HG03039 (cell line): ENCODE results near the gene FOXN3.
"Not testable (repeated sequence)": the region's sequence is repeated elsewhere in the genome, so short reads cannot be mapped to it uniquely, and the experiment has no call there.

Source experiments
- ATAC-seq: cut with Tn5 transposase; IDR thresholded peaks from one replicate; pipeline ENCODE4 v1.9.1; 2021; ENCODE audit warnings: mild to moderate bottlenecking, moderate library complexity; ENCODE audit not compliant: unreplicated experiment

The FOXN3 gene

DNA sequence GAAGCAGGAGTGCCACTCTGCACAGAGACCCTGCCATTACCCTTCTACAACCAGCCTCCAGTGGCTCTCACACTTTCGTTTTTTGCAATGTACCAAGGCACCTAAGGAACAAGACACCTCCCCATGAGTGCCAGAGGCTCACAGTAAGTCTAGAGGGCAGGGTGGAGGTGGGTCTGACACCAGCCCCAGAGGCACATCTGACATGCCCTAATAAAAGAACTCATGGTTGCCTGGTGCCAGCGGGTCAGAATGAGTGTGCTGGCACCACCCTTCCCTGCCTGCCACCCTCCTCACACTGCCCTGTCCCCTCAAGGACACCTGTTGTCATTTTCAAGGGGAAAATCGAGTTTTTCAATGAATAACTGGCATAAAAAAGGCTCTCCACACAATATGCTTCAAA, 161.2 kb downstream of the FOXN3 start:
- no peak for ATAC-seq

DNA sequence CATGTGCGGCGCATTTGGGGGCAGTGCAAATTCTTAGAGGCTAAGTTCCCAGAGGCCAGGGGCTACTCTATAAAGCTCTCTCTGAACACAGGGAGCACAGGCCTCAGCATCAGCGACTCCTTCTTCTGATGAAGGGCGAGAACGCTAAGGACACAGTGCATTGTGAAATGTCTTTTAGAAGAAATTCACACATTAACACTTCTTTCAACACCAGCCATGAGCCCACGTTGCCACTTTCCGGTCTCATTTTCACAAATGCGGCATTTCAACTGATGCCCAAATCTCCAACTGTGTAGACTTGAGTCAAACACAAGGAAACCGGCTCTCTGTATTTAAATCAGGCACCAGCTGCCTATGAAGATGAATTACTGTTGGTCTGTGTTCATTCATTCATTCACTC, 162.0 kb downstream of the FOXN3 start:
- ATAC-seq = no peak

DNA sequence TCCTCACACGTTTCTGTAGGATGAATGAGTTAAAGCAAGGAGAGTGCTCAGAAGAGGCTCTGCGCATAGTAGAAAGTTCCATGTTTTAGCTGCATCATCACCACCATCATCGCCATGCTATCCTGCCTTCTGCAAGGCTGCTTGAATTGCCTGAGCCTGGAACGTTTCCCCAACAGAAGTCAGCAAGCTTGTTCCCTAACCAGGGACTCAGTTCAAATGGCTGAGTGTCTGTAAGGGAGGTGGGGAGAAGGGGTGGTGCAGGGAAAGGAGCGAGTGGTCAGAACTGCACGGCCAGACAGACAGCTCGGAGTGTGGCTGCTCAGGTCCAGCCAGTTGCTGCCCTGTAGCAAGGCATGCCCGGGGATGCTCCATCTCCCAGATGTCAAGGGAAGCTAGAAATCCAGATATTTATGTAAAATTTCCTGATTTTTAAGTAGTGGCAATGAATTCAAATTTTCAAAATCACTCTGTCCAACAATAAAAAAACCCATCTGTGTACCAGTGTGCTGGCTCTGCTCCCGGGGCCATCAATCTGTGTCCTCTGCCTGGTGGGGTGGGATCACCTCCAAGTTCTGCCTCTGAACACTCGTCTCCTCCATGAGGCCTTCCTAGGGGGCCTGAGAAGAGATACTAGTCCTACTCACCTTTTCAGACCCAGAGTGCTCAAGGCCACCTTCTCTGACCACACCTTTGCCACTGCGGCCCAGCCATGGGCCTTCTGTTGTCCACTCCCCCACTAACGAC, 162.7 kb downstream of the FOXN3 start:
- no peak for ATAC-seq

DNA sequence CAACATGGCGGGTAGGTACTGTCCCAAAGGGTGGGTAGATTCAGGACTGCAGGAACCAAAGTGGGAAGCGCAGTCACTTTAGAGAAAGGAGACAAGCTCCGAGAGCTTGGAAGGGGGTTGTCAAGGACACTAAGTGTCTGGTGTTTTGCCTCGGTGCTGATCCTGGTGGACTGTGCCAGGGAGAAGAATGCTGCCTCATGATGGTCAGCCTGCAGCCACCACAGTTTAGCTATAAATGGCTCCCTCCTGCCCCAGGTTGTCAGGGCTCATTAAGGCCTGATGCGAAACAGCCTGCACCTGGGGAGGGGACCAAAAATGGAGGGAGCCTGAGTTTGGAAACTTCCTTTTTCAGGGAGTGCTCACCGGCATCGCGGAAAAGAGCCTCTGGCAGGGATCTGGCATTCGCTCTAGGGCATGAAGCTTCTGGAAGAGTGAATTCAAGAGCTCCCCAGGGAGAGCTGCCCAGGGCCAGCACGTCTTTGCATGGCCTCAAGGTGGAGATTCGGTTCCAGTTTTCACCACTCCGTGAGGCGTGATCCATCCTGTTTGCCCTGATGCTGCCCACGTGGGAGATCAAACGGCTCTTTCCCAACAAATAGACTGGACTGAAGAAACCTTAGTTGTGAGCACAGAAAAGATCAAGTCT, 164.0 kb downstream of the FOXN3 start:
- no peak for ATAC-seq

DNA sequence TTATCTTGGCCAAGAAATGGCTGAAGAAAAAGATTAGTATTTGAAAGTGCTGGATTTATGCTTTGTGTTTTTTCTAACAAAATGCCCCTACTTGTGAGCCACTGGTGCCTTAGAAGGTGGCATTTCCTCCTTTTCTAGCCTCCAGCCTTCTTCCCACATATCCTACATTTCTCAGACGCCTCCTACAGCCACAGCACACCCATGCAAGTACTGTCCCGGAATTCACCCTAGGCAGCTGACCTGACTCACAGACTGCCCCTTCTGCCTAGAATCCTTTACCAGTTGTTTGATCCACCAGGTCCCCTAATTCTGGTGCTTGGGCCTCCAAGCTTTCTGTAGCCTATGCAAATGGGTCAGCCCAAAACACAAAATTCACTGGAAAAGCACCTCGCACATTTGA, 166.0 kb downstream of the FOXN3 start:
- ATAC-seq = no peak

DNA sequence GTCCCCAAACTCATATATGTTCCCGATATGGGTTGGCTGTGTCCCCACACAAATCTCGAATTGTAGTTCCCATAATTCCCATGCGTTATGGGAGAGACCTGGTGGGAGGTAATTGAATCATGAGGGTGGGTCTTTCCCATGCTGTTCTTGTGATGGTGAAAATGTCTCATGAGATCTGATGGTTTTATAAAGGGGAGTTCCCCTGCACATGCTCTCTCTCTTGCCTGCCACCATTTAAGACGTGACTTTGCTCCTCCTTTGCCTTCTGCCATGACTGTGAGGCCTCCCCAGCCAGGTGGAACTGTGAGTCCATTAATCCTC, 166.4 kb downstream of the FOXN3 start:
- ATAC-seq = not testable (repeated sequence)

DNA sequence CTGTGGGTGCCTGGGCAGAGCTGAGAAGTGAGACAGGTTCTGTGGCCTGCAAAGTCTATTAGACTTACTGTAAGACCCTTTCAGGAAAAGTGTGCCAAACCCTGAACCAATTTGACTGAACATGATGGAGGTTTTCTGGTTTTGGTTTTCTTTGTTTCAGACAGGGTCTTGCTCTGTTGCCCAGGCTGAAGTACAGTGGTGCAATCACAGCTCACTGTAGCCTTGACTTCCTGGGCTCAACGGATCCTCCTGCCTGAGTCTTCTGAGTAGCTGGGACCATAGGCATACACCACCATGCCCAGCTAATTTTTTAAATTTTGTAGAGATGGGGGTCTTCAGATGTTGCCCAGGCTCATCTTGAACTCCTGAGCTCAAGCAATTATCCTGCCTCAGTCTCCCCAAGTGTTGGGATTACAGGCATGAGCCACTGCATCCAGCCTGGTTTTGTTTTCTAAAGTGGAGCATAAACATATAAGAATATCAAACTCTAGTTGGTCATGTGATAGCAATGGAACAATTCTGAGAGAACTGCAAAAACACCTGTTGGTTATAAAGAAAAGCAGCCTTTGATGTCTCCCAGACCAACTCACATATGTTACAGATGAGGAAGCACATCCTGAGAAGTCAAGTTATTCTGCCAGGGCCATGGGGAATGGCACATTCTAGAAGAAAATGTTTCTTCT, 166.9 kb downstream of the FOXN3 start:
- ATAC-seq = no peak

DNA sequence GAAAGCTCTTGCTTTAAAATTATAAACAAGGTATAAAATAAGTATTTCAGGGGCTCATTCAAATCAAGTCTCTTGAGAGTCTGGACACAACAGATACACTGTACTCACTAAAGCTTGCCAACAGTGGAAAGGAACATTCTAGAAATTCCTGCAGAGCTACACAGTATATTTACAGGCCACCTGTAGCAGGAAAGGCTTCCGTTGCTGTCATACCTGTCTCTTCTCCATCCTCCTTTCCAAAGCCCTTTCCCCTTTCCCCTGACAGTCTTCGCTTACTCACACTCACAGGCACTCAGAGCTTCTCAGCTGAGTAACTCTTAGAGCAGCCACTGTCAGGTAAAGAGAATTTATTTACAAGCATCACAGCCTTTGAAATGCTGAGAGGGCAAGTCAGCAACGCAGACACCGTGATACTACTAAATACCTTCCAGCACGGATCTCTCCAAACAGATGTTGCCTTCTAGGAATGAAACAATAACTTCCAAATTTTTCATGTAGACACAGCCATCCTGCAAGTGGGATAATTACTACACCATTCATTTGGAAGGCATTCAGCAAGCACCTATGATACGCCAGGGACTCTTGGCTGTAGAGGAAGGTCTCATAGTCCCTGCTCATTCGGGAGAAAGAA, 167.9 kb downstream of the FOXN3 start:
- ATAC-seq = no peak

DNA sequence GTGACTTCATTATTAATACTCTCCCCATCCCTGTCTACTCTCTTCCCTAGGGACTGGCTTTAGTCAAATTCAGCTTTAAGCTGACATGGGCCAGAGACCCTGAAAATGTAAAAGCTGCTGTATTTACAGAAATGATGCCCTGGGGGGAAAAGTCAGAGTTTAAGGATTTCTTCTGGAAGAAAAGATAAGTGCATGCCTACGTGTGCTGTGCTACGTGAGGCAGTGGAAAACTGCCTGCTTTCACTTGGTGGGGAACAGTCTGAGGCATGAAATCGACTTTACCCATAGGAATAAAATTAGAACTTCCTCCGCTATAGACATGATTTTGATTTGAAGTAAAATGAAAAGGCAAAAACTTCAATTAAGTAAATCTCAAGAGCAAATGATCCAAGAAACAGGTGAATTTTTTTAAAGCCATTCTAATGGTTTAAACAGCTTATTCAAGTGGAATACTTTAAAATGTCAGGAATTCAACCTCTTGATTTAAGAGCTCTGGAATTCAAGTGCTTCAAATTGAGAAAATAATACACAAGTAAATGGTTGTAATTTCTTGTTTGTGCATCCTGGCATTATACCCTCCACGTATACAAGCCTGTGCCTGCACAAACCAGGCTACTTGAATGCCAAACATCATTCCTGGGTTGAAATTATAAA, 168.5 kb downstream of the FOXN3 start:
- ATAC-seq = no peak

DNA sequence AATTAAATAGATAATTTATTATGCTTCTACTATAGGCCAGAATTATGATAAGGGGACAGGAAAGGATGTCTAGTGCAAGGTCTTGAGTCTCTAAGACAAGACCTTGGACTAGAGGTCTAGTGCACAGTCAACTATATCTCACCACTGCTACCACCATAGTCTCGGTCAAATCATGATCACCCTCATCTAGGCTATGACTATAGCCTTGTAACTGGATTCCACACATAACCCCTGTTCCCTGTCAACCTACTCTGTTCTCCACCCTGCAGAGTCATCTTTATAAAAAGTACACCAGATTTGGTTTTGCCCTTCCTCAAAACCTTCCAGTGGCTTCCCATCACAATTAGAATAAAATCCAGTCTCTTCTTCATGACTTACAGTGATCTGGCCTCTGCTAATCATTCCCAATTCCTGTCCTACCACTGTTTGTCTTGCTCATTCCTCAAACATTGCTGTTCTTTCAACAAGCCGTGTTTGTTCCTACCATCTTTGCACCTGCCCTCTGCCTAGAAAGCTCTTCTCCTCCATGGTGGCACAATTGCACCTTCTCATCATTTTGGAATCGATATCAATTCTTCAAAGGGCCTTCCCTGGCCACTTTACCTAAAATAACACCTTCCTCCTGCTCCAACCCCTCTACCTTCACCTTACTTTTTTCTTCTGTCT, 169.4 kb downstream of the FOXN3 start:
- no peak for ATAC-seq

DNA sequence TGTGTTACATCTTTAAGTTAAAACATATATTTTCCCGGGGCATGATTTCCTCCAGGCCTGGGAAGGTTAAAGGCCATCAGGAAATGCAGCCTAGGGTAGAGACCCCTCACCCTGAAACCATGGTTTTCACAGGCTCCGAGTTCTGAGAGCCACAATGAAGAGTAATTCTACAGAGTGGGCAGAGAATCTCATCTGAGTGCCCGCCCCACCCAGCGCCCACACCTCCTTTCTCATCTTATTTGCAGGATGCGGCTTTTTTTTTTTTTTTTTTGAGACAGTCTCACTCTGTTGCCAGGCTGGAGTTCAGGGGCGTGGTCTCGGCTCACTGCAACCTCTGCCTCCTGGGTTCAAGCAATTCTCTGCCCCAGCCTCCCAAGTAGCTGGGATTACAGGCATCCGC, 170.7 kb downstream of the FOXN3 start:
- no peak for ATAC-seq

DNA sequence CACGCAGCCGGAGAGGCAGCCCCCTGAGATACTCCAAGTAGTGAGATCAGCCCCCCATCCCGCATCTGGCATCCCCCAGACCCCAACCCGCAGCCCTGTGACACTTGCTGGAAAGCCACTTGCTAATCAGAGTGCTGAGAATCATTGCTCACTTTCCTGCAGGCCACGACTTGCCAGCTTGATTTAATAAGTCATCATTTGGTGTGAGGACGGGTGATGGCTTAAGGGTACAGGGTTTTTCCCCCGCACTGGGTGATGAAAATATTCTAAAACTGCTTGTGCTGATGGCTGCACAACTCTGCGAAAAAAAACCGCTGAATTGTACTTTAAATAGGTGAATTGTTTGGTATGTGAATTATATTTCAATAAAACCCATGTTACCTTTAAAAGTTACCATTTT, 171.2 kb downstream of the FOXN3 start:
- no peak for ATAC-seq

DNA sequence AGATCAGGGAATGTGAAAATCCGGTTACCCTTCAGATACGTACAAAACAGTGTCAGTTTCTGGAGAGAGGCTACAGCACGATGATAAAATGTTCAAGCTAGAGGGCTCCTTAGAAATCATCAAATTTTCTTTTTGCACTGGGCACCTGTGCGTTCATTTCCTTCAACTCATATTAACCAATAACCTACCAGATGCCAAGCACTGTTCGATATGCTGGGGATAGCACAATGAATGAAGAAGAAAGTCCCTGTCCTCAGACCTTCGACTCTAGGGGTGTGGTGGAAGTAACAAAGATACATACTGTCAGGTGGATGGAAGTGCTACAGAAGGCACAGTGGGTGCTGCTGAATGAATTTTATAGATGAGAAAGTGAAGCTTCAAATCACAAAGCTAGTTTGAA, 172.3 kb downstream of the FOXN3 start:
- ATAC-seq = no peak

DNA sequence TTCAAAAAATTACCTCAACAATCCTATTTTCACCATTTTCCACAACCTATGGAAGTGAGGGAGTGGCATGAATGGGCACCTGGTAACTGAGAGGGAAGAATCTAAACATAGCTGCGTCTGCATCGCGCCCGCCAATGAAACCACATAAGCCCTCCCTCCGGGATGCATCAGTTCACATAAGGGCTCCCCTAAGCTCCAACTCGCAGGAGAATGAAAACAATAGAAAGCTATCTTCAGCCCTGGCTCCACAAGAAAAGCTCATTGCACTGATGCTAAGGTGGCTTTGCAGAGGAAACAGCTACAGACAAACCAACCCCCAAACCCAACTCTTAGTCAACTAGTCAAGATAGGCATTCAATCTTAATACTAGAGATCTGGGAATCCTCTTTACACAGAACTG, 173.3 kb downstream of the FOXN3 start:
- ATAC-seq = no peak

DNA sequence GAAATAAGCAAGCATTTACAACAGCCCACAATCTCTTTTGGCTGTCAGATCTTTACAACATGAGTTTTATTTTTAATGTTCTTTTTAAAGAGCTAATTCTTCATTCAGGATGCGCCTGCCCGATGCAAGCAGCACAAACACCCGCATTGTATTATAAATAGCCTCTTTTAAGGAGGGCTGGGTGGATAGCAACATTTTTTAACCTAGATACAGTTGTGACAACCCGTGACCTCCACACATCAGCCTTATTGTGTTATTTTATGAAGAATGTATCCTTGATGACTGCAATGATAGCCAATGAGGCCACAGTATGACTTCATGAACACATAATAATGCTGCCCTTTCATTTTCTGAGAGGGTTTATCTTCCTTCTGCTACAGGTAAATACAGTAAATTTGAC, 173.7 kb downstream of the FOXN3 start:
- no peak for ATAC-seq

DNA sequence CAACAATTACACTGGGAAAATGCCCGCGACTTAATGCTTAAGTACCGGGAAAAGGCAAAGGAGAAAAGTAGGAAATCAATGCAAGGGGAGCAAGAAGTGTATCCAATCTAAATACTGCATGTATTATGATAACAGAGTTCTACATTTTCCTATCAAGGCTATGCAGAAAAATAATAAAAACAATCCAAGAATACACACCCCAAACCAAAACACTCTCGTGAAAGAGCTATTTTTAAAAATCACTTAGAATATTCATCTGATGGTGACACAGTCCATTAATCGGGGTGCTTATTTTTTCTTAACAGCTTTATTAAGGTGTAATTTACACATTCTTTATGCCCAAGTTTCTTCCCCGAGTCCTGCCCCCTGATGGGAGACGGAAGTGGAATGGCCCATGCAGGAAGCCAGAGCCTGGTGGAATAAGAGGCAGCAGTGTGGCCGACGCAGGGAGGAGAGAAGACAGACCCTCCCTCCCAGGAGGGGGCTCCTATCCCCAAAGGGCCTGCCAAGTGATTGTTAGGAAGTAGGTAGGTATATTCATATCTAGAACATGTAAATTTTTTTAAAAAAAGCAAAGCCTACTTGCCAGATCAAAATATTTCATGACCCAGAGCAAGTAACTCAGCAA, 174.3 kb downstream of the FOXN3 start:
- no peak for ATAC-seq

DNA sequence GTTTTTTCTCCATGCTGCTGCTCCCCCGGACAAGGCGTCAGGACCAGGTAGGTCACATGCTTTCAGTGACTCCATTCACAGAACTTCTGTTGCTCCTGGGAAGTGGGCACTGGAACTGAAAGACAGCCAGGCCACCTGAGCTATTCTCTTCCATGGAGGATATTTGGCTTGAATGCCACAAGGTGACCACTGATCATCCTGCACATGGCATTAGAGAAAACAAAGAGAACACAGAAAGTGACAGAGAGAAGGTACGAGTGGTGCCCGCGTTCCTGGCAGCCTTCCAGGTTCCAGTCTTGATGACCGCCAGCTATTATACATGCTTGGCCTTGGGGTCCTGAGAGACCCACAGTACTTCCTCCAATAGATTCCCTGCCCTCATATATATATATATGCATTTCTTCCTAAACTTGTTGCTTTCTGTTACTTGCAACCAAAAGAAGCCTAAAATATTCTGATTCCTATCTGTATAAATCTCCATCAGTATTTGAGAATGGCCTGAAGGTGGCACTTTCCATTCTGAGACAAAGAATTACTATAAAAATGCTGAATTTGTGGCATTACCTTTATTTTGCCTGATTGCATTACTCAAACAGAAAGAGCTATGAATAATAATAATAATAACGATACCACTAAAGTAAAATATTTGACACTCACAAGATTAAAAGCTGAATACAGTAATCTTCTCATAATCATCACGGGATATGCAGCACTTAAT, 174.9 kb downstream of the FOXN3 start:
- no peak for ATAC-seq

DNA sequence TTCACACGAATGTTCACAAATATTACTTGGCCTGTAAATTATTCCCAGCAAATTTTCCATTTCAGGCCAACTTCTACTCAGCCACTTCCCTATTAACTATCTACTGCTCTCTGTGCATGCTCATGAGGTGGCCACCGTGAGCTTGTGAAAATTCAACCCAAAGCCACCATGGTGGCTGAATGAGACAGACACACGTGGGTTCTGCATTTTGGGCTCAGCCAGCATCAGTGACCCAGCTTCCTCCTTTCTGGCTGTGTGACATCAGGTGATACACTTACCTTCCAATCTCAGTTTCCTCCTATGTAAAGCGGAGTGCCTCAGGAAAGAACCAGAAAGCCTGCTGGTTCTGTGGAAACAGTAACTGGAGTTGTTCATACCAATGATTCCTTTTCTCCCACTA, 175.8 kb downstream of the FOXN3 start:
- ATAC-seq = no peak

DNA sequence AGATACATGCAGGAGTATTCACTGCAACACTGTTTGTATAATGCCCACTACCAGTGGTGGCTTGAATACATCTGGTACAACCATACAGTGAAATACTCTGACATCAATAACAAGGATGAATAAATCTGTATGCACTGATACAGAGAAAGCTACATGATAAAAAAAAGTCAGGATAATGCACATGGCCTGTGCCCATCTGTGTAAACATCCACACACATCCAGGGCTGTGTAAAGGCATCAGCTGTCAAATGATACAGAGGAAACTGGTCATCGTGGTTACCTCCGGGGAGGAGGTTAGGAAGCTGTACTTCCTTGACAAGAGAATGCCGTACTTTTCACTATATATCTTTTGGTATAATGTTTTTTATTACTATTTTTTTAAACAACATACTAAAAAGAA, 176.6 kb downstream of the FOXN3 start:
- no peak for ATAC-seq

DNA sequence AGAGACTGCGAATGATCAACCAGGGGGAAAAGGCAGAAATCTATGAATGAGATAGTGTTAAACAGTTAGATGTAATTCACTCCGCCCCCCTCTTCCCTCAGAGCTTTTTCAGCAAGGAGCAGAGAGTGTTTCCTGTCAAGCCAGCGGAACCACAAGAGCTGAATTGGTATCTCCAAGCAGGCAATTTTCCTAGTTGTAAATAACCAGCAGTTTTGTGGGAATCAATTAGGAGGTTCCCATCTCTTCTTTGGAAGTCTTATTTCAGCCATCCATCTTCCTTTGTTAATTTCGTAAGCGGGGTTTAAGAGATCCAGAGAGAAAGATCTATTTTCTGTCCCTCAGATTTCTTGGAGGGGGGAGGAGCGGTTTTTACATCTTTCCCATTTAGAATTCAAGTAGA, 178.0 kb downstream of the FOXN3 start:
- no peak for ATAC-seq
